GM18520 (cell line): ENCODE data around the gene AK2.
"Not testable (repeated sequence)": the region's sequence is repeated elsewhere in the genome, so short reads cannot be mapped to it uniquely, and the experiment has no call there.

Experiments
- ATAC-seq: cut with Tn5 transposase; IDR thresholded peaks from one replicate; pipeline ENCODE4 v1.9.1; 2021; ENCODE audit not compliant: unreplicated experiment

The AK2 gene

DNA sequence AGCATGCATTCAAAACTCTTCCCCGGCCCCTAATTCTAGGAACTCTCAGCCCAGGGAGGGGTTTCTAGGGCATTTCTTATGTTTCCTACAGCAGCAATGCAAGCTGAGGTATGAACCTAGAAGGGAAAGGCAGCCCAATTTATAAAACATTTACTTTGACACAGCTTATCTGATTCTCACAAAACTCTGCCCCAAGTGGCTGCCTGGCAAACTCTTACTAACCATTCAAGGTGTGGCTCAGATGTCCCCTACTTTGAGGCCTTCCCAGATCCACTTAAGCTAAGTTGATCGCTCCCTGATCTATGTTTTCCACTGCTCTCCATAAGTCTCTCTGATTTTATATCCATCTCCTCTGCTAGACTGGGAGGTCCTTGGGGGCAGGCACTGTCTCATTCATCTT lies 35.4 kb downstream of the AK2 start:
- no peak for ATAC-seq

DNA sequence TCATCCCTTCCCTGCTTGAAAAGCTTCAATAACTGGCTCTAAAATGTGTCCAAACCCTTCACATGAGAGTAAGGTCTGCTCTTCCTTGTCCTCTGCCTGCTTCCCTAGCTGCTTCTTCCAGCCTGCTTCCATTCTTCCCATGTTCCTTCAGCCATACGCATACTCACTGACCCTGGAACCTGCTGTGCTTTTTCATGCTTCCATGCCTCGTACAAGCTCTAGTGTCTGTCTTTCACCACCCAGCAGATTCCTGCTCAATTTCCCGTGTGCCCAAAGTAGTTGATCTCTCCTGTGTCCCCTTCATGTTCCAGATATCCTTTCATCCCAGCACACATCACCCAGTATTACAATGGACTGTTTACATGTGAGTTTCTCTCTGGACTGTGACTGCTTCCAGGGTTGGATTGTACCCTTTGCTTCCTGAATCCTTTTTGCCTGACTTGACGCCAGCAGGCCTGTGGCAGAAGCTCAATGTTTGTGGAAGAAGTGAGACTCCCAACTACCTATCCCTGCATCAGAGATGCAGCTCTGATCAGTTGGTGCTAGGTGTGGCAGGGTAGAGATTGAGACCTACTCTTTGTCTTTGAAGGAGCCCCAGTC lies 36.2 kb downstream of the AK2 start:
- no peak for ATAC-seq

DNA sequence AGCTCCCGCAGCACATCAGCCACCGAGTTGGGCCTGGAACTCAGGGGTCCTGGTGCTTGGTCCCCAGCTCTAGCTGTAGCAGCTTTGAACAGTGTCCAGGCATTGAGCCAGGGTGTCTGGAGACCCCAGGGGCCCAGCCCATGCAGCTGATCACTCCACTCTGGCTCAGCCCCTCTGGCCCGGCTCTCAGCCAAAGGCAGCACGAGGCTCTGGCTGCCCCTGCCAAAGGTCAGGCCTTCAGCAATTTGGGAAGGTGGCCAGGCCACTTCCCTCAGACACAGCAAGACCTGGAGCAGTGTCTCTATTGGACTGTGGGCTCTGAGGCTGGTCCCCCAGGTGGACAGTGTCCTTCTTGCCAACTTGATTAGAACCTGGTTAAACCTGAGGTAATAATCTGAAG lies 37.7 kb downstream of the AK2 start:
- no peak for ATAC-seq

DNA sequence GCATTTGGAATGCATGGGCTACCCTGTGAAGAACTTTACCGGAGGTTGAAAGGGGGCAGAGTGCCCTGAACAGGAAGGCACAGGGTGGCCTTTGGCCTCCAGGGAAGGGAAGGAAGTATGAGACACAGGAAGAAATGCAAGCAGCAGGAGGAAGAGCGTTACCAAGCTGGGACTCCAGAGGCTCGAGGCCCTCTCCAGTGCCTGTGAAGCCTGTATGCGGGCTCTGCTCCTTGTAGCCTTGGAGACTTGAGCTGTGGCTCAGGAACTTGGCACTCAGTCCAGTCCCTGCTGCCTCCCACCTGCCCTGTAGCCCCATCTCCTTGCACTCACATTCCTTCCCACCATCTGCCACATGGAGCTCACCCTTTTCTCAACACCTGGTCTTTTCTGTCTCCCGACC lies 38.6 kb downstream of the AK2 start:
- ATAC-seq = no peak

DNA sequence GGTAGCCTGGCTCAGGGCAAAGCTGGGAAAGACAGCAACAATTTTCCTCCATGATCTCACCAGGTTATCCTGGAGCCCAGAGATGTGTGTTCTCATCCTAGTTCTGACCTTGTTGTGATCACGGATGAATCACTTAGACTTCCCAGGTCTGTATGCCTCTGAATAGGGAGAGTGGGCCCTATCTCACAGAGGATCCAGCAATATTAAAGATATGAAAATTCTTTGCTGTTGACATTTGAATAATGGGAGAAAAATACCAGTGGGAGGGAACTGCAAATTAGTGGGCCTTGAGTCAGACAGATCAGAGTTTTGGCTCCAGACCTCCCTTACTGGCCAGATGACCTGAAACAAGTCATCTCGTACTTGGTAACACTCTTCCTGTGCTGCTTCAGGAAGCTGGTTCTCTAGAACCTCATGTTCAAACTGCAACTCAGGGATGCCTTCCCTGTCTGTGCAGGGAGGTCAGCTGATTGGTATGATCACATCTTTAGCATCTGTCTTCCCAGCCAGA lies 39.2 kb downstream of the AK2 start:
- ATAC-seq = no peak

DNA sequence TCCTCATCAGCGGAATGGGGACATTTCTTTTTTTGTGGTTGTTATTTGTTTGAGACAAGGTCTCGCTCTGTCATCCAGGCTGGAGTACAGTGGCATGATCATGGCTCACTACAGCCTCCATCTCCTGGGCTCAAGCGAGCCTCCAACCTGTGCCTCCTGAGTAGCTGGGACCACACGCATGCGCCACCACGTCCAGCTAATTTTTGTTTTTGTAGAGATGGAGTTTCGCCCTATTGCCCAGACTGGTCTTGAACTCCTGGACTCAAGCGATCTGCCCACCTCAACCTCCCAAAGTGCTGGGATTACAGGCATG lies 43.4 kb downstream of the AK2 start:
- not testable (repeated sequence) for ATAC-seq

DNA sequence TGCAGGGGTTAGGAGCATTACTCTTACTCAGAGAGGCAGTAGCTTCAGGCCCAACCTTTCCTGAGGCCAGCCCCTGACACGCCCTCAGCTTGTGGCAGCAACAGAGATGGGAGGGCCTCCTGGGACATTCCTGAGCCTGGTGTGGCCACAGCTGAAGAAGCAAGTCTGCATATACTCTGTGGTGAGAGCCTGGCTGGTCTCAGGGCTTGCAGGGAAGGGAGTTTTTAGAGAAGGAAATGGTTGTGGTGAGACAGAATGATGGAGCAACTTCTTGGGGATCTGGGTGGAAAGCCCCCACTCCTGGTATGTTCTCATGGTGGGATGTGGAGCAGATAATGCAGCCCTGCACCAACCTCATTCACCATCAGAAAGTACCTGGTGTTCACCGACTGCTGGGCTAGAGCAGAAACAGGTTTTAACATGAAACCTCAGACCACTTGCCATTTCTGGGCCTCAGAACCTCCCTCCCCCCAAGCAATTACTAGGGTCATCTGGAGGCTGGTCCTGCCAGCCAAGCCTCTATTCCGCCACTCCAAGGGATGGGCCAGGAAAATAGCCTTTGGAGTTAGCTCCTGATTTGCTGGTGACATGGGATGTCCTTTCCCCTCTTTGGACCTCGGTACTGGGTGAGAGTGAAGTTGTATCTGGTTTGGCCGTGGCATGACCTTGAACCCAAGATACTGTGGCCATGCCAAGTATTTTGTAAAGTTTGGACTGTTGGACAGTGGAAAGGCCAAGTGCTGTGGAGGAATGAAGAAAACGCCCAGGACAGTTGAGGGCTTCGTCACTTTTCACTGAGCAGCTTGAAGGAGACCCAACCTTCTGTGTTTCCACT lies 44.0 kb downstream of the AK2 start:
- peak; percentile 71 for ATAC-seq

DNA sequence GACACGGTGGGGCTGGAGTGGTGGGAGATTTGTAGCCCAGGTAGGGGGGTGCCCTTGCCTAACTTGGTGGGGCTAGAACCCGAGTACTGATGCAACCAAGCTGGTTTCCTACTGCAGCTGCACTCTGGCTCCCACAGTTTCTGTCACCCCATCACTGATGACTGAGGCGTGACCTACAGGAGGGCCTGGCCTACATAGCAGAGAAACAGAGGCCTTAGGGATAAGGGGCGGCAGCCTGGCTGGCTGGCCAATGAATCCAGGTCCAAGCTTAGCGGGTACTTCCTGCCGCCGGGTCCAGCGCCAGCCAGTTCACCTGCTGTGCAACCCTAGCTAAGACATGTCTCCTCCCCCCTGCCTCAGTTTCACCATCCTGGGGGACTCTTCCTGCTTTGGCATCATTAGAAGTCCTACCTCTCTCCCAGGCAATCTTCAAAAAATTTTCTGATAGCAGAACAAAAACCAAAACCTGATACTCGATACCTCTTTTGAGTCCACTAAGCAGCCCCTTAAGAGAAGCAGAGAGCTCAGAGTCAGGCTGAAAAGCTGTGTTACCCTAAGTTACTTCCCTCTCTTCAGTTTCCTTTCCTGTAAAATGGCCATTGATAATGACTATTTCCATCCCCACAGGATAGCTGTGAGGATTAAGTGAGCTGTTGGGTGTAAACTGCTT lies 44.7 kb downstream of the AK2 start:
- no peak for ATAC-seq

DNA sequence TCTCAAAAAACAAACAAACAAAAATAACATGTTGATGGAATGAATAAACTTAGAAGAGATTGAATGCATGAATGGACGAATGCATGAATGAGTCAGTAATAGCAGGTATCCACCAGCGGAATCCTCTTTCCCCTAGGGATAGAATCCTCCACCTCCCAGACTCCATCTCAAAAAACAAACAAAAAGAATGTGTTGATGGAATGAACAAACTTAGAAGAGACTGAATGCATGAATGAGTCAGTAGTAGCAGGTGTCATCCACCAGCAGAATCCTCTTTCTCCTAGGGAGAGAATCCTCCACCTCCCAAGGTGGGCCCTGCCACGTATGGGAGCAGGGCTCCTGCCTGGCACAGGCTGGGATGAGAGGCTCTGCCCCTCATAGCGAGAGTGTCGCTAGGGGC lies 45.3 kb downstream of the AK2 start:
- ATAC-seq = no peak

DNA sequence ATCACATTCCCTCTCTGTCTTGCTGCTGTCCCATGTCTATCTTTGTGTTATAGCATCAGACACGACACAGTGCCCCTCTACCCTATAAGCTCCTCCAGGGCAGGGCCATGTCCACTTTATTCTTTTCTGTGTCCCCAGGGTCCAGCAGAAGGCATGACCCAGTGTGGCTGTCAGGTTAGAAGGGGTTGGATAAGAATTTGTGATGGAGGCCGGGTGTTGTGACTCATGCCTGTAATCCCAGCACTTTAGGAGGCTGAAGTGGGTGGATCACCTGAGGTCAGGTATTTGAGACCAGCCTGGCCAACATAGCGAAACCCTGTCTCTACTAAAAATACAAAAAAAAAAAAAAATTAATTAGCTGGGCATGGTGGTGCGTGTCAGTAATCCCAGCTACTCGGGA lies 45.8 kb downstream of the AK2 start:
- ATAC-seq = no peak

DNA sequence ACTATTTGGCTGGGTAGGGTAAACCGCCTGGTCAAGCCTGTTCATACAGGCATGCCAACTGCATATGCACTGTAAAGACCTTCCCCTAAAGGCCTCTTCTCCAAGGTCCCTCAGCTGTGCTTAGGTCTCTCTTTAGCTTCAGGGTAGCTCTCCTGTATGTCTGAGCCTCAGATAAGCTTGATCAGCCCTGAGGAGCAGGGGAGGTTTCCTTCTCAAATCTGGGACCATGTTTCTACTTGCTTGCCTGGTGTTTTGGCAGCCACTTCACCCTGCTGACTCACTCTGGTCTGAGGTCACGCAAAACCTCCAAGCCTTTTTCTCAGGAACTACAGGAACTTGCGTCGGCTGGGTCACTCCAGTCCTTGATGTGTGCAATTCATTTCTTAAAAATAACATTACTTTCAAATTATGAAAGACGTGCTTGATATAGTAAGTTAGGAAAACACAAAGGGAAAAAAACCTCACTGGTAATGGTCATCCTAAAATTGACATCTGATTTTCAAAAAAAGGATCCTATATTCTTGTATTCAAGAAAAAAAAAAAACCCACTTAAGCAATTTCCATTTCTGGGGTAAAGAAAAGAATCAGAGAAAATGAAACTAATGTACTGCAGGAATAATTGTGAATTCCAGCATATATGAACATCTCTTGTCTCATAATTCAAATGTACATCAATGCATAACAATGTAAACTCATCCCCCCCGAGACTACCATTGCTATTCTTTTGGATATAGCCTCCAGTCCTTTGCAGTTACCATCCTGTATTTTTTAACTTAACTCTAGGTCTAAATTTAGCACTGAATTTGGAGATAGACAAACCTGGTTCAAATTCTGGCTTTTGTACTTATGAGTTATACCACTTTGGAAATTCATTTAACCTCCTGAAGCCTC lies 47.3 kb downstream of the AK2 start:
- ATAC-seq = no peak

DNA sequence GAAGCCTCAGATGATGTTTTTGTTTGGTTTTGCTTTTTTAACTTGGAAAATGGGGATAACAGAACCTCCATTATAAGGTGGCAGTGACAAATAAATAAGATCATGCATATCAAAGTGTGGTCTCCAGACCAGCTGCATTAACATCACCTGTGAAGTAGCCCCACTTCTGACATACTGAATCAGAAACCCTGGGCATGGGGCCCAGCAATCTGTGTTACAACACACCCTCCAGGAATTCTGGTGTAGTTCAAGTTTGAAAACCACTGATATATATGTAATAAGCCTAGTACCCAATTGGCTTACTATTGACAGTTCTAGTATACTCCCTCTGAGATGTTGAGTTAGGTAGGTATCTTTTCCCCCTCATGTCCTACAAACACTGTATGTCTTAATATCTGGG lies 48.0 kb downstream of the AK2 start:
- no peak for ATAC-seq

DNA sequence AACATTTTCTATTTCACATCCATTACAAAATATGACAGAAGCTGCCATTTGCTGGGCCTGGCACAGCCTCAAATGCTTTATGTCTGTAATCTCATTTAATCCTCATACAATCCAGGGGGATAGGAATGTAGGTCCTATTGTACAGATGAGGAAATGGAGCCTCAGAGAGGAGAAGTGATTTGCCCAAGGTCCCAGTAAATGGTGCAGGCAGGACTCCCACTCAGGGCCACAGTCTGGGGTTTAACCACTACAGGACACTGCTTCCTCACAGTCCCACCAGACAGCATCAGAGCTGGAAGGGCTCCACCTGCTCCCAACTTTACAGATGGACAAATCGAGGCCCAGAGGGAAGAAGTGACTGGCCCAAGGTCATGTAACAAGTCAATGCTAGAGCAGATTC lies 51.5 kb downstream of the AK2 start:
- ATAC-seq = no peak

DNA sequence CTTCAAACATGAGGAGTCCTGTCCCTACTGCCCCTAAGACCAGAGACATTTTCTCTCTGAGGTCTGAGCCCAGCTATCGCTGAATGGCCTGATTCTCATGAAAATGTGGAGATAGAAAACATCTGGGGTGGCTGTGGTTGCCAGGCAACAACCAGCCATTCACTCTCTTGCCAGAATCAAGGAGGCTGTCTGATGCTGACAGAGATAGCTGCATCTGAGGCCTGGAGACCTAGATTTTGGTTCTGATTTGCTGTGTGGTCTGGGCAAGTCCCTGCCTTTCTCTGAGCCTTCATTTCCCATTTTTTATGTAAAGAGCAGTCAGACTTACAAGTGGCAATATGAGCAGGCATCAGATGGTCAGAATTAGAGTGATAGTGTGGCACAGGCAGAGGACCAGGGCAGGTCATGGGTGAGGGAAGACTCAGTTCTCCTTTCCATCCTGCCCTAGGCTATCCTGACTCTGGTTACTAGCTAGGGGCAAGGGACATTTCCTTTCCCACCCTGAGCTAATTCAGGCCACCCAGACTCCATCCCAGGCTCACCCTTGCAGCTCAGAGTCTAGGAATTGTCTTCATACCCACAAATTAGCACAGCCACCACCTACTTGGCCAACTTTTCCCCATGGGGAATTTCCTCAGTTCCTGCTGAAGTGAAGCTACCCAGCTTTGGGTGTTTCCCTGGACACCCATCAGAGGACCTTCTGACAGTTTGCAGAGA lies 52.1 kb downstream of the AK2 start:
- no peak for ATAC-seq

DNA sequence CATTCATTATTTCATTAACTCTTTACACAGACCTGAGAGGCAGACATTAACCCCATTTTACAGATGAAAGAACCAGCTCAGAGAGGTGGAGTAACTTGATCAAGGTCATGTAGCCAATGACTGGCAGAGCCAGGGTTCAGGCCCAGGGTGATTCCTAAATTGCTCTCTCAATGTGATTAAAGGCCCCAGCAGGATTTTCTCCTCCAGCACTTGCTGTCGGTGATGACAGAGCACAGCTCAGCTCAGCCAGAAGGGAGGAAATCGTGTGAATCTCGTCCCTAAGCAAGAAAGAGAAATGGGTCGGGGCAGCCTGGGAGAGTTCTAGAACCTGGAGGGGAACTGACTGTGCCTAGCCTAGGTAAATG lies 52.6 kb downstream of the AK2 start:
- no peak for ATAC-seq

DNA sequence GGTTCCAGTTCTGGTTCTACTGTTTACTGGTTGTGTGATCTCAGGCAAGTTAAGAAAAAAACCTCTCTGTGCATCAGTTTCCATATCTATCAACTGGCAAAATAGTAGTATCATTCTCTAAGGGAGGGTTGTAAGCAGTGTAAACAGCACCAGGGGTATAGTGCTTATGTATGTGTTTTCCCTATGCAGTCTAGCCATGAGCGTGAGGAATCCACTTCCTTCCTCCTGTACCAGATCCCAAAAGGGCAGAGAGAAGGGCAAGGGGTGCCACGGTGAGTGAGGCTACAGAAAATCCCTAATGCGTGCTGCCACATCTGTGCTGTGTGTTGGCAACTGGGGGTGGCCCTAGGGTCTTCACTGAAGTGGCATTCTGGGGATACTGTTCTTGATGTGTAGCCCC lies 53.7 kb downstream of the AK2 start:
- no peak for ATAC-seq

DNA sequence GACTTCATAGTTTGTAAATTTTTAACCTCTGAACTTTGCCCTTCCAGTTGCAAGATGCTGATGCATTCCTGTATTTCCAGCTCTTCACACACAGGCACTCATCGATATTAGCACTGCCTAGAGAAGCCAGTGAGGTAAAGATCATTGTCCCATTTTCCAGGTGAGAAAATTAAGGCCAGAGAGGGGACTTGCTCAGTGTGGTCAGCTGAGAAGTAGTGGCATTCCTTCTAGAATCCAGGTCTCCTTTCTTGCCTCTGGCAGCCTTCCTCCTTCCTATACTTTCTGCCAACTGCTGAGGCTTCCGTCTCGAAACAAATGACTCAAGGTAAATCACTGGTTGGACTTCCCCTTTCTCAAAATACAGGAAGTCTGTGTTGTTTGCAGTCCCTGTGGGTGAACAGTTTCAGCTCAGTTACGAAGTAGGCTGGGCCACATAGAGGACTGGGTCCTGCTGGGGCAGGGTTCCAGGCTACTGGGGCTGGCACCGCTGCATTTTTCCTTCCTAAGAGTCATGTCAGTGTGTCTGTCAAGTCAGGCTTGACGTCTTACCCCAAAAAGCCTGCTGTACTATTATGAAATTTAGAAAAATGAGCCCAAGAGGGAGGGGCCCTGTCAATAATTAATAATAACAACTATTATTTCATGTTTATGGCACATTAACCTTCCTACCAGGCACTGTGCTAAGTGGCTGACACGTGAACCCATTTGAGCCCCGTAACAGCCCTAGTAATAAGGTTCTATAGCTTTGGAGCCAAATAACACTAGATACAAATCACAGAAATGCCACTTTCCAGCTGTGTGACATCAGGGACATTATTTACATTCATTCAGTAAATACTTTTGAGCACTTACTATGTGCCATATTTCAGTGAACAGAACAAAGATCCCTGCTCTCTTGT lies 55.4 kb downstream of the AK2 start:
- peak; percentile 86 for ATAC-seq

DNA sequence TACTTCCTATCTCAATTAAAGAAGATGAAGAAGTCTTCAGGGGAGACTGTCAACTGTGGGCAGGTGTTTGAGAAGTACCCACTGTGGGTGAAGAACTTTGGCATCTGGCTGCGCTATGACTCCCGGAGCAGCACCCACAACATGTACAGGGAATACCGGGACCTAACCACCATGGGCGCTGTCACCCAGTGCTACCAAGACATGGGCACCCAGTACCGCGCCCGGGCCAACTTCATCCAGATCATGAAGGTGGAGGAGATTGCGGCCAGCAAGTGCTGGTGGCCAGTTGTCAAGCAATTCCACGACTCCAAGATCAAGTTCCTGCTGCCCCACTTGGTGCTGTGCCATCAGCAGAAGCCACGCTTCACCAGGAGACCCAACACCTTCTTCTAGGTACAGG lies 56.6 kb downstream of the AK2 start:
- no peak for ATAC-seq

DNA sequence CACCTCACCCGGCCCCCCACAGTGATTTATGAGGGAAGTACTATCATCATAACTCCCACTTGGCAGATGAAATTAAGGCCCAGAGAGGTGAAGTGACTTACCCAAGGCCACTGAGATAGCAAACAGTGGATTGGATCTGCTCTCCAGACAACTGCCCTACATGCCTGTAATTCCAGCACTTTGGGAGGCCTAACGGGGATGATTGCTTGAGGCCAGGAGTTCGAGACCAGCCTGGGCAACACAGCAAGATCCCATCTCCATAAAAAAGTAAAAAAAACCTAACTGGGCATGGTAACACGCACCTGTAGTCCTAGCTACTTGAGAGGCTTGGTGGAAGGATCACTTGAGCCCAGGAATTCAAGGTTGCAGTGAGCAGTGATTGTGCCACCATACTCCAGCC lies 57.8 kb downstream of the AK2 start:
- ATAC-seq = no peak
